NB4 (cell line): ENCODE results near the gene GPANK1.

Source experiments
- MYC ChIP-seq: IDR thresholded peaks from 2 replicates; pipeline ENCODE4 v1.6.1; 2011; ENCODE audit warnings: low read depth, low read length
- POLR2A ChIP-seq: IDR thresholded peaks from 2 replicates; pipeline ENCODE4 v1.6.1; 2011; ENCODE audit warnings: mild to moderate bottlenecking; ENCODE audit not compliant: insufficient read length; ENCODE audit errors: extremely low read depth
- TF ChIP-seq, protein P1 (sequence below): IDR thresholded peaks from one replicate; pipeline ENCODE4 v1.5.1; 2012; ENCODE audit warnings: low read depth, low read length

DNA sequence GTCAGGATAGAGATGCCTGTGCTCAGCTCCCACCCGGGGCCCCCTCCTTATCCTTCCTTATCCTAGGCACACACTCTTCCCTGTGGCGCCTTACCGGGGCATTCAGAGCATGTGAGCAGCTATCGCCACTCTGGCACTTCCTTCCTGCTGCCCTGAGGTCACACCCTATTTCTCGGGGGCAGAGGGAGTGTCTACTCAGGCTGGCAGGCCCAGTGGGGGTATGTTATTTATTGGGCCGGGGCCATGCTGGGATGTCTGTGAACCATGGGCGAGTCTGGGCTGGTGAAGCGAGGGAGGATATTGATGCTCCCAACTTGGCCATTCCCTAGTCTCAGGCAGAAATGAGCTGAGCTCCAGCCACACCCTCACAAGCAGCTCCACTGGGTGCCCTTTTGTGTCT is 46.4 kb upstream of the GPANK1 start:
- TF ChIP-seq, protein P1, sequence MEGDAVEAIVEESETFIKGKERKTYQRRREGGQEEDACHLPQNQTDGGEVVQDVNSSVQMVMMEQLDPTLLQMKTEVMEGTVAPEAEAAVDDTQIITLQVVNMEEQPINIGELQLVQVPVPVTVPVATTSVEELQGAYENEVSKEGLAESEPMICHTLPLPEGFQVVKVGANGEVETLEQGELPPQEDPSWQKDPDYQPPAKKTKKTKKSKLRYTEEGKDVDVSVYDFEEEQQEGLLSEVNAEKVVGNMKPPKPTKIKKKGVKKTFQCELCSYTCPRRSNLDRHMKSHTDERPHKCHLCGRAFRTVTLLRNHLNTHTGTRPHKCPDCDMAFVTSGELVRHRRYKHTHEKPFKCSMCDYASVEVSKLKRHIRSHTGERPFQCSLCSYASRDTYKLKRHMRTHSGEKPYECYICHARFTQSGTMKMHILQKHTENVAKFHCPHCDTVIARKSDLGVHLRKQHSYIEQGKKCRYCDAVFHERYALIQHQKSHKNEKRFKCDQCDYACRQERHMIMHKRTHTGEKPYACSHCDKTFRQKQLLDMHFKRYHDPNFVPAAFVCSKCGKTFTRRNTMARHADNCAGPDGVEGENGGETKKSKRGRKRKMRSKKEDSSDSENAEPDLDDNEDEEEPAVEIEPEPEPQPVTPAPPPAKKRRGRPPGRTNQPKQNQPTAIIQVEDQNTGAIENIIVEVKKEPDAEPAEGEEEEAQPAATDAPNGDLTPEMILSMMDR, result no peak
- TF ChIP-seq POLR2A (no peak), MYC (no peak)
